ENCODE measurements around the gene KCNH5.
"Not testable (repeated sequence)": the region's sequence is repeated elsewhere in the genome, so short reads cannot be mapped to it uniquely, and the experiment has no call there.

The KCNH5 gene

DNA sequence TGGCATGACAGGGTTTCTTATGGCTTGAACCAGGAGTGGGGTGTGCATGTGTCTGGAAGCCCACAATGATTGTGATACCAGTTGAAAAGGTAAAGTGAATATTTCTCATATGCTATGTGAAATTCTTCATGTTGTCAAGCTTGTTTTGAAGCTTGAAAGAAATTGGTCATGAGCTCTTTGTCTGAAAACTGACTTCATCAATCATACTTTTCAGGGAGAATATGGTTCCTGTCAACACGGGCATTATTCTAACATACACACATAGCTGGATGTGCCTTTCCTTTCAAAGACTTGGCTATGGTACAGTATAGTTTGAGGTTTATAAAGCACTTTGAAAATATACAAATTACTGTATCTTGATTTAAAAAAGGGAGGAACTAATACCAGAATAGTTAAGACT lies 158.8 kb downstream of the KCNH5 start:
- no peak for DNase-seq (ENCODE audit: low read depth in 2 of 2)

- no peak for DNase-seq (ENCODE audit: low read depth in 2 of 2)
Observed at GRCh38 chr14:62885451-62885850, 159.8 kb downstream of the KCNH5 start.

GRCh38 chr14:62882967-62883366 lies 162.3 kb downstream of the KCNH5 start:
- no peak for DNase-seq (ENCODE audit: low read depth in 2 of 2)

GRCh38 chr14:62866376-62866775 lies 178.9 kb downstream of the KCNH5 start:
- DNase-seq (ENCODE audit: low read depth in 2 of 2), result no peak

- DNase-seq (ENCODE audit: low read depth in 2 of 2), result no peak
Observed at GRCh38 chr14:62864588-62864987, 180.7 kb downstream of the KCNH5 start.

GRCh38 chr14:62858011-62858410 lies 187.2 kb downstream of the KCNH5 start:
- not testable (repeated sequence) for DNase-seq (ENCODE audit: low read depth in 2 of 2)

GRCh38 chr14:62854951-62855350 lies 190.3 kb downstream of the KCNH5 start:
- DNase-seq (ENCODE audit: low read depth in 2 of 2), result no peak

GRCh38 chr14:62847168-62847567 lies 198.1 kb downstream of the KCNH5 start:
- DNase-seq (ENCODE audit: low read depth in 2 of 2), result no peak

GRCh38 chr14:62844546-62844945 lies 200.7 kb downstream of the KCNH5 start:
- no peak for DNase-seq (ENCODE audit: low read depth in 2 of 2)

- no peak for DNase-seq (ENCODE audit: low read depth in 2 of 2)
Observed at GRCh38 chr14:62824086-62824485, 221.2 kb downstream of the KCNH5 start.

DNA sequence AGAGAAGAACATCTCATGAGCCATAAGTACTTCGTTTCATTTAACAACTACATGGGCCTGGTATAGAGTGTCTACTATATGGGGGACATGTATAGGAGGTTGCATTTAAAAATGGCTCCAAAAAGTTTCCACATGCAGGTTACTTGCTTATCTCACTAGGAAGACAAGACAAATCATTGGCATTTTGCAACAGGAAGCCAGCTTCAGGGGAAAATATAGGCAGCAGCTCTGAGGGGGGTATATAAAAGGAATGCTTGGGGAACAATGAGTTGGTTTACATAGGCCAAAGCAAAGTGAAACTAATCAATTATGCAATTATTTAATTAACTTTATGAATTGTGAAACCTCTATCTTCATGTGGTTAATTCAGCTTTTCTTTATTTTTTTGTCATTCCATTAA lies 225.3 kb downstream of the KCNH5 start:
- no peak for DNase-seq (ENCODE audit: low read depth in 2 of 2)

GRCh38 chr14:62807636-62808035 lies 237.6 kb downstream of the KCNH5 start:
- DNase-seq (ENCODE audit: low read depth in 2 of 2), result no peak

DNA sequence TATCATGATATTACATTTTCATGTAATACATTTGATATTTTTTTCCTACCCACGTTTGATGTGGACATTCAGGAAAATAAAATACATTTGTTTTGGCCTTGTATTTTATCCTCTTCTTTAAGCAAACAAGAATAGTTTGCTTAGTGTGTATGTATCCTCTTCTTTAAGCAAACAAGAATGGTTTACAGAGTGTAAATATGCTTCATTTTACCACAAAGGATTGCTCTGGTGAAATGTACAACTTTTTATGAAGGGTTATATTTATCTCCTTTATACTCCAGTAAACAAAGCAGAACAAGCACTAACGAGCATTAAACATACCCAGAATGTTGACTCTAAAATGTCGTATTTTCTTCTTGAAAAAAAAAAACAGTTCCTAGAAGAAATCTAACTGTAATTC lies 244.7 kb downstream of the KCNH5 start:
- no peak for DNase-seq (ENCODE audit: low read depth in 2 of 2)

DNA sequence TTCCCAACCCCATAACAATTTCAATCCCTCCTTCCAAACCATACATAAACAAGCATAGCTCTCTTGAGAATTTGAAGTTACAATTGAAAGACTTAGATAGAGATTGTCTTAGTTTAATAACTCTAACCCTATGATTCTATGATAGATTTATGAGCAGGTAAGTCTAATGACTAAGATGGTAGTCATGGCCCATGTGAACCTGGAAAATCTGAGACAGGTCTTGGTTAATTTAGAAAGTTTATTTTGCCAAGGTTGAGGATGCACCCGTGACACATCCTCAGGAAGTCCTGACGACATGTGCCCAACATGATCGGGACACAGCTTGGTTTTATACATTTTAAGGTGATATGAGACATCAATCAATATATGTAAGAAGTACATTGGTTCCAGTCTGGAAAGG lies 248.8 kb downstream of the KCNH5 start:
- DNase-seq (ENCODE audit: low read depth in 2 of 2), result no peak

GRCh38 chr14:62792578-62792977 lies 252.7 kb downstream of the KCNH5 start:
- DNase-seq (ENCODE audit: low read depth in 2 of 2), result no peak

- DNase-seq (ENCODE audit: low read depth in 2 of 2), result not testable (repeated sequence)
Observed at GRCh38 chr14:62781328-62781727, 263.9 kb downstream of the KCNH5 start.

GRCh38 chr14:62778852-62779251 lies 266.4 kb downstream of the KCNH5 start:
- no peak for DNase-seq (ENCODE audit: low read depth in 2 of 2)

DNA sequence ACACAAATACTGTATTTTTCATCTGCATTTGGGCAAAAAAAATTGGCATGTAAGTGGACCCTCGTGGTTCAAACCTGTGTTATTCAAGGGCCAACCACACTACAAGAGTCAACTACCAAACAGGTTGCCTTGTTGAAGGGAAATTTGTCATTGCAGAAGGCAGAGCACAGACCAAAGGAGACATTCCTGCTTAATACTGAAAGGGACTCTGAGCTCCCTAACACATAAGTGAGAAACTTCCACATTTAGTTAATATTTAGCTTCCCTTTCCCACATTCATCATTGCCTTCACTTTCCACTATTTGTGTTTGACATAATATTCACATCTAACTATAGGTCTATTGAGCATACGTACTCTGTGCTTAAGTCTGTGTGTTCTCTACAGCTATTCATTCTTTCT lies 266.9 kb downstream of the KCNH5 start:
- no peak for DNase-seq (ENCODE audit: low read depth in 2 of 2)

GRCh38 chr14:62777510-62777909 lies 267.7 kb downstream of the KCNH5 start:
- DNase-seq (ENCODE audit: low read depth in 2 of 2), result no peak

- DNase-seq (ENCODE audit: low read depth in 2 of 2), result no peak
Observed at GRCh38 chr14:62776300-62776699, 269.0 kb downstream of the KCNH5 start.

GRCh38 chr14:62768753-62769152 lies 276.5 kb downstream of the KCNH5 start:
- DNase-seq (ENCODE audit: low read depth in 2 of 2), result no peak

- no peak for DNase-seq (ENCODE audit: low read depth in 2 of 2)
Observed at GRCh38 chr14:62763951-62764350, 281.3 kb downstream of the KCNH5 start.

GRCh38 chr14:62759796-62760195 lies 285.5 kb downstream of the KCNH5 start:
- no peak for DNase-seq (ENCODE audit: low read depth in 2 of 2)

DNA sequence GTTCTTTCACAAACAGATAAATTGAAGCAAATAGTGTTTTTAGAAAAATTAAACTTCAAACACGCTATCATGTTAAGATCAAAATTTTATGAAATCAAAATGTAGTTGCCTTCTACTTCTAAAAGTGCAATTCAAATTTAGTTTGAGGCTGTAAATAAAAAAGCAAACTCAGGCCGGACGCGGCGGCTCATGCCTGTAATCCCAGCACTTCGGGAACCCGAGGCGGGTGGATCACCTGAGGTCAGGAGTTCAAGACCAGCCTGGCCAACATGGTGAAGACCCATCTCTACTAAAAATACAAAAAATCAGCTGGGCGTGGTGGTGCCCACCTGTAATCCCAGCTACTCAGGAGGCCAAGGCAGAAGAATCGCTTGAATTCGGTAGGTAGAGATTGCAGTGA lies 298.4 kb downstream of the KCNH5 start:
- not testable (repeated sequence) for DNase-seq (ENCODE audit: low read depth in 2 of 2)

DNA sequence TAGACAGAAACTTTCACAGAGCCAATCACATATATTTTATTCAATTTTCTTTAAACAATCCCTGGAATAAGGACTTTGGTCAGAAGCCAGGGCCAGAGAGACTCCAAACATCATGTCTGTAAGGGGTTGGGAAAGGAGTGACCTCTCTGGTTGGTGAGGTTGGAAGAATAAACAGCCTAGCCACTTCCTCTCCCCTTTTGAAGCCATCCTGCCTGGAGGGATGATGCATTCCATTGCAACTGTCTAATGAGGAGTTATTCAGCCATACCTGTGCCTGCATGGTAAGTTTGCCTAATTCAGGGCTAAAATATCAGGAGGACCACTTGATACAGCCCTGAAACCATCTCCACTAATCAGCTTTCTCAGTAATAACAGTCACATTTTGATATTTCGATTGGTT lies 299.8 kb downstream of the KCNH5 start:
- no peak for DNase-seq (ENCODE audit: low read depth in 2 of 2)
